ENCODE data around the gene DYRK1B. TPM values are rescaled to one million over a fixed set of nuclear protein-coding genes. Genes with fewer than 3 reads are reported as not detected.
"Not testable (repeated sequence)": the region's sequence is repeated elsewhere in the genome, so short reads cannot be mapped to it uniquely, and the experiment has no call there.

DYRK1B gene
- total RNA-seq, 2 experiments from 2014 or later: 6.1 to 6.6 TPM

GRCh38 chr19:39816287-39817048 is 17.5 kb downstream of the DYRK1B start:
- H3K9me3 Mint-ChIP-seq: no peaks in the 10 kb centered on the region
- H3K27ac Mint-ChIP-seq: no peak overlapping the region
- H3K36me3 Mint-ChIP-seq (ENCODE audit: low read depth): peaks cover 6% of the 10 kb centered on the region
- peaks cover 7% of the 10 kb centered on the region for H3K4me1 Mint-ChIP-seq (ENCODE audit: low read depth)
- H3K4me3 Mint-ChIP-seq: no peak overlapping the region
- DNase-seq: no peak
- H3K27me3 Mint-ChIP-seq (ENCODE audit: low read depth): no peaks in the 10 kb centered on the region
- intact Hi-C loops (cut with micrococcal nuclease): no loop called here
- CTCF ChIA-PET: no interaction called here

GRCh38 chr19:39814595-39814994 is 19.4 kb downstream of the DYRK1B start:
- Mint-ChIP-seq H3K27ac (no peak overlapping the region), H3K4me1 (ENCODE audit: low read depth) (peaks cover 7% of the 10 kb centered on the region), H3K36me3 (ENCODE audit: low read depth) (peaks cover 3% of the 10 kb centered on the region), H3K27me3 (ENCODE audit: low read depth) (no peaks in the 10 kb centered on the region), H3K4me3 (no peak overlapping the region), H3K9me3 (no peaks in the 10 kb centered on the region)
- DNase-seq: no peak
- CTCF ChIA-PET: no interaction called here
- intact Hi-C loops (cut with micrococcal nuclease): no loop called here

GRCh38 chr19:39814111-39814510 is 19.9 kb downstream of the DYRK1B start:
- H3K4me3 Mint-ChIP-seq; H3K27ac Mint-ChIP-seq; DNase-seq; H3K27me3 Mint-ChIP-seq (ENCODE audit: low read depth); CTCF ChIA-PET; H3K4me1 Mint-ChIP-seq (ENCODE audit: low read depth); H3K36me3 Mint-ChIP-seq (ENCODE audit: low read depth); H3K9me3 Mint-ChIP-seq; intact Hi-C loops (cut with micrococcal nuclease): not testable (repeated sequence)

GRCh38 chr19:39813264-39813993 is 20.5 kb downstream of the DYRK1B start:
- Mint-ChIP-seq H3K36me3 (ENCODE audit: low read depth) (peaks cover 3% of the 10 kb centered on the region), H3K4me3 (no peak overlapping the region), H3K27me3 (ENCODE audit: low read depth) (no peaks in the 10 kb centered on the region), H3K4me1 (ENCODE audit: low read depth) (peaks cover 3% of the 10 kb centered on the region), H3K9me3 (no peaks in the 10 kb centered on the region), H3K27ac (no peak overlapping the region)
- DNase-seq: no peak
- CTCF ChIA-PET: interaction anchor here (1.5 kb wide), 1 partner anchor 32 kb away, joined by 3 read pairs; no protein-coding TSS in a partner anchor
- intact Hi-C loops (cut with micrococcal nuclease): no loop called here

GRCh38 chr19:39811064-39811463 is 22.9 kb downstream of the DYRK1B start:
- Mint-ChIP-seq H3K36me3 (ENCODE audit: low read depth) (no peaks in the 10 kb centered on the region), H3K27ac (no peak overlapping the region), H3K27me3 (ENCODE audit: low read depth) (no peaks in the 10 kb centered on the region), H3K9me3 (no peaks in the 10 kb centered on the region), H3K4me1 (ENCODE audit: low read depth) (no peaks in the 10 kb centered on the region), H3K4me3 (no peak overlapping the region)
- CTCF ChIA-PET: no interaction called here
- intact Hi-C loops (cut with micrococcal nuclease): no loop called here
- DNase-seq: no peak

GRCh38 chr19:39810424-39810823 is 23.5 kb downstream of the DYRK1B start:
- Mint-ChIP-seq H3K9me3 (no peaks in the 10 kb centered on the region), H3K4me3 (no peak overlapping the region), H3K36me3 (ENCODE audit: low read depth) (no peaks in the 10 kb centered on the region), H3K27me3 (ENCODE audit: low read depth) (no peaks in the 10 kb centered on the region), H3K27ac (no peak overlapping the region), H3K4me1 (ENCODE audit: low read depth) (no peaks in the 10 kb centered on the region)
- CTCF ChIA-PET: interaction anchor here (0.6 kb wide), 1 partner anchor 125 kb away, joined by 3 read pairs; no protein-coding TSS in a partner anchor
- DNase-seq: no peak
- intact Hi-C loops (cut with micrococcal nuclease): no loop called here

- Mint-ChIP-seq H3K36me3 (ENCODE audit: low read depth) (no peaks in the 10 kb centered on the region), H3K4me3 (no peak overlapping the region), H3K4me1 (ENCODE audit: low read depth) (no peaks in the 10 kb centered on the region), H3K27ac (no peak overlapping the region), H3K9me3 (no peaks in the 10 kb centered on the region), H3K27me3 (ENCODE audit: low read depth) (peaks cover under 1% of the 10 kb centered on the region)
- no peak for DNase-seq
- intact Hi-C loops (cut with micrococcal nuclease): no loop called here
- CTCF ChIA-PET: interaction anchor here (1.5 kb wide), 1 partner anchor 17 kb away, joined by 7 read pairs; no protein-coding TSS in a partner anchor
Measured at GRCh38 chr19:39809368-39809767, 24.6 kb downstream of the DYRK1B start.

GRCh38 chr19:39808688-39809087 is 25.3 kb downstream of the DYRK1B start:
- H3K36me3 Mint-ChIP-seq (ENCODE audit: low read depth); H3K9me3 Mint-ChIP-seq; H3K4me1 Mint-ChIP-seq (ENCODE audit: low read depth); intact Hi-C loops (cut with micrococcal nuclease); H3K4me3 Mint-ChIP-seq; DNase-seq; H3K27ac Mint-ChIP-seq; H3K27me3 Mint-ChIP-seq (ENCODE audit: low read depth): not testable (repeated sequence)
- CTCF ChIA-PET: interaction anchor here (1.5 kb wide), 1 partner anchor 16 kb away, joined by 7 read pairs; no protein-coding TSS in a partner anchor

GRCh38 chr19:39807846-39808364 is 26.1 kb downstream of the DYRK1B start:
- no peak for DNase-seq
- Mint-ChIP-seq H3K4me3 (no peak overlapping the region), H3K36me3 (ENCODE audit: low read depth) (no peaks in the 10 kb centered on the region), H3K9me3 (no peaks in the 10 kb centered on the region), H3K4me1 (ENCODE audit: low read depth) (no peaks in the 10 kb centered on the region), H3K27me3 (ENCODE audit: low read depth) (peaks cover 4% of the 10 kb centered on the region), H3K27ac (no peak overlapping the region)
- CTCF ChIA-PET: interaction anchor here (0.9 to 1.8 kb wide), 2 partner anchors 16 to 17 kb away, joined by 4 to 9 read pairs; no protein-coding TSS in a partner anchor
- intact Hi-C loops (cut with micrococcal nuclease): no loop called here

- DNase-seq: no peak
- Mint-ChIP-seq H3K4me3 (no peak overlapping the region), H3K9me3 (no peaks in the 10 kb centered on the region), H3K4me1 (ENCODE audit: low read depth) (no peaks in the 10 kb centered on the region), H3K27ac (no peak overlapping the region), H3K27me3 (ENCODE audit: low read depth) (peaks cover 4% of the 10 kb centered on the region), H3K36me3 (ENCODE audit: low read depth) (no peaks in the 10 kb centered on the region)
- CTCF ChIA-PET: interaction anchor here (0.6 to 1.2 kb wide), 3 partner anchors 13 to 254 kb away, joined by 3 to 5 read pairs (median 4); no protein-coding TSS in a partner anchor
- intact Hi-C loops (cut with micrococcal nuclease): no loop called here
Measured at GRCh38 chr19:39805104-39805503, 28.9 kb downstream of the DYRK1B start.

GRCh38 chr19:39802958-39803357 is 31.0 kb downstream of the DYRK1B start:
- no peaks in the 10 kb centered on the region for H3K4me1 Mint-ChIP-seq (ENCODE audit: low read depth)
- no peak overlapping the region for H3K27ac Mint-ChIP-seq
- intact Hi-C loops (cut with micrococcal nuclease): no loop called here
- no peak overlapping the region for H3K4me3 Mint-ChIP-seq
- peaks cover 4% of the 10 kb centered on the region for H3K27me3 Mint-ChIP-seq (ENCODE audit: low read depth)
- CTCF ChIA-PET: interaction anchor here (0.6 to 2.8 kb wide), 2 partner anchors 11 to 52 kb away, joined by 3 to 10 read pairs; no protein-coding TSS in a partner anchor
- H3K36me3 Mint-ChIP-seq (ENCODE audit: low read depth): no peaks in the 10 kb centered on the region
- no peaks in the 10 kb centered on the region for H3K9me3 Mint-ChIP-seq
- DNase-seq: no peak

- CTCF ChIA-PET: no interaction called here
- intact Hi-C loops (cut with micrococcal nuclease): no loop called here
Measured at GRCh38 chr19:39797083-39797482, 36.9 kb downstream of the DYRK1B start.

More at GRCh38 chr19:39797083-39797482, 36.9 kb downstream of the DYRK1B start:
- DNase-seq: no peak
- no peak overlapping the region for H3K27ac Mint-ChIP-seq
- peaks cover 2% of the 10 kb centered on the region for H3K27me3 Mint-ChIP-seq (ENCODE audit: low read depth)
- no peak overlapping the region for H3K4me3 Mint-ChIP-seq
- H3K36me3 Mint-ChIP-seq (ENCODE audit: low read depth): no peaks in the 10 kb centered on the region
- H3K9me3 Mint-ChIP-seq: no peaks in the 10 kb centered on the region
- no peaks in the 10 kb centered on the region for H3K4me1 Mint-ChIP-seq (ENCODE audit: low read depth)
